ENCODE data around the gene PHKG2. TPM values are rescaled to one million over a fixed set of nuclear protein-coding genes. Genes with fewer than 3 reads are reported as not detected.

PHKG2 gene
- total and polyA plus RNA-seq, 3 donors from 2014 or later, result 78.4 to 312 (median 129) TPM

DNA sequence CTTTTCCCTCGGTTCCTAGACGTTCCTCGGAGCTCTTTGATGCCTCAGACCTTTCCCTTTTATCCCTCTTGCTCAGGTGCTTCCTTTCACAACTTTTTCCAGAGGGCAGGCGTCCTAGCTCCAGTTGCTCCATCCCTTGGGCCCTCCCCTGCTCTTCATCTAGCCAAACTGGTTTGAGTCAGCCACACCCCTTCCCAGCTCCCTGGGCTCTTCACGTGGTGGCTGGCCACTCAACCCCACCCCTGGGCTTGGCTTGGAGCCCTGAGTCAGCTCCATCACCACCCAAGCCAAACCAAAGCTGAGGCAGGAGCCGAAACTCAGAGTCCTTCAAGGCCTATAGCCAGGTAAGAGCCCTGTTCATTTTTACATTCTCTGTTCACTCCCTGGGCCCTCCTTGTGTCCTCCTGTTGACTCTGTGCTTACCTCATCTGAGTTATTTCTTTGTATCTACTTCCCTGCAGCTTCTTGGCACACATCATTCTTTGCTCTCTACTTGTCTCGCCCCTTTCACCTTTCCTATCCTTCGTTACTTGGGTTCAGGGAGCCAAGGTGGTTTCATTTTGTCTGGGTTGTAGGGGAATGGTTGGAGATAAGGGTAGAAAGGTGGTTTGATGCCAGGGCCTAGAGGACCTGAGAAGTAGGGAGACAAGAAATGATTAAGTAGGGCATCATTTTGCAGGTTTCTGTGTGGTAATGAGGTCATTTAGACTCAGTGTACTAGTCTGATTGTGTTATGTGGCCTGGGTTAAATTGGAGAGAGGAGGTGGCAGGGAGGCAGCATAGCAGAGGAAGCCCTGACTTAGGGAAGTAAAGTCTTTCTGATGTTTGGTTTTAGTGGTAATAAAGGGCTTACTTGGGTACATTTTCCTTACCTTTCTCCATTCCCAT, 7.6 kb upstream of the PHKG2 start:
- Histone ChIP-seq H3K4me3 (no peak overlapping the region), H3K9me3 (no peaks in the 10 kb centered on the region), H3K4me1 (peaks cover 12% of the 10 kb centered on the region), H3K36me3 (ENCODE audit: low read depth, missing control alignments) (peaks cover 4% of the 10 kb centered on the region), H3K27ac (peak overlapping the region; percentile 26 to 42), H3K27me3 (no peaks in the 10 kb centered on the region)
- DNase-seq, result peak; percentile 79
- WGBS, 2 donors, result 48 to 59% methylated on average over 8 of the region's 8 CpGs
- intact Hi-C loops (cut with DNase I; ENCODE audit: low total_unique reads), result no loop called here
- no peak for TF ChIP-seq POLR2A (IDR thresholded peaks at IDR 0.05)
- TF ChIP-seq, protein P1, sequence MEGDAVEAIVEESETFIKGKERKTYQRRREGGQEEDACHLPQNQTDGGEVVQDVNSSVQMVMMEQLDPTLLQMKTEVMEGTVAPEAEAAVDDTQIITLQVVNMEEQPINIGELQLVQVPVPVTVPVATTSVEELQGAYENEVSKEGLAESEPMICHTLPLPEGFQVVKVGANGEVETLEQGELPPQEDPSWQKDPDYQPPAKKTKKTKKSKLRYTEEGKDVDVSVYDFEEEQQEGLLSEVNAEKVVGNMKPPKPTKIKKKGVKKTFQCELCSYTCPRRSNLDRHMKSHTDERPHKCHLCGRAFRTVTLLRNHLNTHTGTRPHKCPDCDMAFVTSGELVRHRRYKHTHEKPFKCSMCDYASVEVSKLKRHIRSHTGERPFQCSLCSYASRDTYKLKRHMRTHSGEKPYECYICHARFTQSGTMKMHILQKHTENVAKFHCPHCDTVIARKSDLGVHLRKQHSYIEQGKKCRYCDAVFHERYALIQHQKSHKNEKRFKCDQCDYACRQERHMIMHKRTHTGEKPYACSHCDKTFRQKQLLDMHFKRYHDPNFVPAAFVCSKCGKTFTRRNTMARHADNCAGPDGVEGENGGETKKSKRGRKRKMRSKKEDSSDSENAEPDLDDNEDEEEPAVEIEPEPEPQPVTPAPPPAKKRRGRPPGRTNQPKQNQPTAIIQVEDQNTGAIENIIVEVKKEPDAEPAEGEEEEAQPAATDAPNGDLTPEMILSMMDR (IDR thresholded peaks at IDR 0.05), result no peak

GRCh38 chr16:30741461-30741914, 6.7 kb upstream of the PHKG2 start:
- Histone ChIP-seq H3K27ac (peak overlapping the region in 1 of 2 donors; percentile 42), H3K4me1 (peaks cover 12% of the 10 kb centered on the region), H3K27me3 (no peaks in the 10 kb centered on the region), H3K9me3 (no peaks in the 10 kb centered on the region), H3K36me3 (ENCODE audit: low read depth, missing control alignments) (peaks cover 4% of the 10 kb centered on the region), H3K4me3 (no peak overlapping the region)
- no peak for DNase-seq
- WGBS, 2 donors, result 87% methylated on average over 6 of the region's 6 CpGs; no CpG with 5 or more reads in 1 of the 2 donors
- TF ChIP-seq POLR2A (IDR thresholded peaks at IDR 0.05), result no peak
- TF ChIP-seq, protein P1 (IDR thresholded peaks at IDR 0.05), result no peak
- intact Hi-C loops (cut with DNase I; ENCODE audit: low total_unique reads), result no loop called here

DNA sequence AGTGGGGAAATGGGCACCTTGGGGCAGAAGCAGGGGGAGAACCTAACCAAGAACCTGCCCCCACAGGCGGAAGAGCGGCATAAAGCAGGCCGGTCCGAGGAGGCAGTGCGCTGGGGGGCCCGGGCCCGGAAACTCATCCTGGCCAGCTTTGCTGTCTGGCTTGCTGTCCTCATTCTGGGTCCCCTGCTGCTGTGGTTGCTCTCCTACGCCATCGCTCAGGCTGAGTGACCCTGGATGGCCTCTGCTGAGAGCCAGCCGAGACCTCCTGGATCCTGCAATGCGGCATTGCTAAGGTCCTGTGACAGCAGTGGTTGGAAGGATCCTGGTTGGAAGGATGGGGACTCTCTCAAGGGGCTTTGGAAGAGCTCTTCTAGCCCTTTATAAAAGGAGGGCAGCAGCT, 4.5 kb upstream of the PHKG2 start:
- no peak for DNase-seq
- Histone ChIP-seq H3K4me3 (no peak overlapping the region), H3K36me3 (ENCODE audit: low read depth, missing control alignments) (no peaks in the 10 kb centered on the region), H3K27ac (peak overlapping the region in 1 of 2 donors; percentile 56), H3K9me3 (no peaks in the 10 kb centered on the region), H3K4me1 (peaks cover 18% of the 10 kb centered on the region), H3K27me3 (no peaks in the 10 kb centered on the region)
- WGBS, 2 donors, result 88 to 91% methylated on average over 11 of the region's 11 CpGs
- intact Hi-C loops (cut with DNase I; ENCODE audit: low total_unique reads), result no loop called here
- TF ChIP-seq, protein P1 (IDR thresholded peaks at IDR 0.05), result no peak
- no peak for TF ChIP-seq POLR2A (IDR thresholded peaks at IDR 0.05)

DNA sequence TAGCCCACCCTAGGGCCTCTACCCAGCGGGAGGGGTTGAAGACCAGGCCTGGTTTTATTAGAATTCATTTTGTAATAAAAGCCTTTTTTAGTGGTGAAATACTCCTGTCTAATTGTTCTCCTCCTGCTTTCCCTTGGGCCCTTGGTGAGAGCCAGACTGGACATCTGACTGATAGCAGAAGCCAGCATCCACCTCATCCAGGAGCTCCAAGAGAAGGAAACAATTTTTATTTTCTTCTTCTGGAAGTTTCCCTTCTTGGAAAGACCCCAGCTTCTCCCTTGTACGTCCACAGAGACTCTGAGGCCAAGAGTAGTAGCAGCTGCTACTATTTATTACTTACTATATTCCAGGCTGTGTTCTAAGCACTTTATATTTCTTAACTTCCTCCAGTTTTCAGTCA, 4.0 kb upstream of the PHKG2 start:
- WGBS, 2 donors, result 78 to 83% methylated on average over 2 of the region's 2 CpGs
- Histone ChIP-seq H3K27me3 (no peaks in the 10 kb centered on the region), H3K4me3 (no peak overlapping the region), H3K9me3 (no peaks in the 10 kb centered on the region), H3K4me1 (peaks cover 18% of the 10 kb centered on the region), H3K27ac (peak overlapping the region in 1 of 2 donors; percentile 56), H3K36me3 (ENCODE audit: low read depth, missing control alignments) (no peaks in the 10 kb centered on the region)
- TF ChIP-seq POLR2A (IDR thresholded peaks at IDR 0.05), result no peak
- TF ChIP-seq, protein P1 (IDR thresholded peaks at IDR 0.05), result no peak
- peak; percentile 51 for DNase-seq
- intact Hi-C loops (cut with DNase I; ENCODE audit: low total_unique reads), result no loop called here
